Measurements from ENCODE around the gene ARPC2.
A peak's percentile ranks its signal among the peaks of the same experiment; 100 is the strongest.

ARPC2 gene

DNA sequence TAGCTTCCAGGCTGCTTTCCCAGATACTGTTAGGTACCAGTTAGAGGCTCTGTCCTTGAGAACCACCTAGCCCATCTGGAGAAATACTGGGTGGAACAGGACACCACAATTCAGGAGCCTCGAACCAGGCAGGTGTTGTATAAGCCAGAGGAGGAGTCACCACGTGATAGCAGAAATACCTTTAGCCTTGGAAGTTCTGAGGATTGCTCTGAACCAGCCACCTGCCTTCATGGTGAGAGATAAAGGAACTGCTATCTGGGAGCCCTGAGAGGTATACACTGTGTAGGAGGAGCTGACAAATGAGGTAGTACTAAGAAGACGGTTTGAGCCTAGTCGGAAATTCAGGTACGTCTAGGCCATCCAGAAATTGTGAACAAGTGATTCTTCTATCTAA lies 36.2 kb downstream of the ARPC2 start:
- no peak for DNase-seq (ENCODE audit: low read depth, low spot score)

DNA sequence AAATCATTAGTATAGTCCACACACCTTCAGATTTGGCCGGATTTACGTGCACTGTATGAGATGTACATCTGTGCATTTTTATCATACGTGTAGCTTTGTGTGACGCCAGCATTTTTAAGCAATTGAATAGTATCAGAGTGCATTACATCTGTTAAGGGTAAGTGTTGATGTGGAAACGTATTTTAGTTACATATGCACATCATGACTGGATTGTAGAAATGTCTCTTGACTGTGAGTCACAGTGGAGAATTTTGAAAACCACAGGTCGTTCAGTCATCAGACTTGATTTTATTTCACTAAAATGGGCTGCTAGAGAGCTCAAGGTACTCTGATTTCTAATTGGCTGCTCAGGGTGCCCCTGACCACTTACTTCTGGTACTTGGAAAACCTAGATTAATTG lies 38.5 kb downstream of the ARPC2 start:
- no peak for DNase-seq (ENCODE audit: low read depth, low spot score)

DNA sequence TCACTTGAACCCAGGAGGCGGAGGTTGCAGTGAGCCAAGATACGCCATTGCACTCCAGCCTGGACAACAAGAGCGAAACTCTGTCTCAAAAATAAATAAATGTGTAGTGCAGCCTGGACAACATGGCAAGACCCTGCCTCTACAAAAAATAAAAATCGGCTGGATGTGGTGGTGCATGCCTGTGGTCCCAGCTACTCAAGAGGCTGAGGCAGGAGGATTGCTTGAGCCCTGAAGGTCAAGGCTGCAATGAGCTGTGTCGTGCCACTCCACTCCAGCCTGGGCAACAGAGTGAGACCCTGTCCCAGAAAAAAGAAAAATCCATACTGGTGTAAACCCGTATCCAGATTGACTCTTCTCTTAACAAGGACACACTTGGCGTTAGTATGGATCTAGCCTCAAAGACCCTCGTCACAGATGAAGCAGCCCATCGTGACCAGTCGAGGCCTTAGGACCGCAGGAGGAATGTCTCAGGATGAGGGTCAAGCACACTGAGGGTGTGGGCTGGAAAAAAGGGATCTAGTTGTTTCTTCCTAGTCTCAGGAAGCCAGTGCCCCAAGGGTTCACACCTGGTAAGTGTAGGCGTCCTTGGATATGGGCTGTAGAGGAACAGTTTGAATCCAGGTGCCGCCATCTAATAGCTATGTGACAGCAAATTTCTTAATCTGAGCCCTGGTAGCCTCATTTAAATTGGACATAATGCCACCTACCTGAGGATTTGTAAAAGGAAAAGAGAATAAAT lies 39.8 kb downstream of the ARPC2 start:
- DNase-seq (ENCODE audit: low read depth, low spot score), result no peak

DNA sequence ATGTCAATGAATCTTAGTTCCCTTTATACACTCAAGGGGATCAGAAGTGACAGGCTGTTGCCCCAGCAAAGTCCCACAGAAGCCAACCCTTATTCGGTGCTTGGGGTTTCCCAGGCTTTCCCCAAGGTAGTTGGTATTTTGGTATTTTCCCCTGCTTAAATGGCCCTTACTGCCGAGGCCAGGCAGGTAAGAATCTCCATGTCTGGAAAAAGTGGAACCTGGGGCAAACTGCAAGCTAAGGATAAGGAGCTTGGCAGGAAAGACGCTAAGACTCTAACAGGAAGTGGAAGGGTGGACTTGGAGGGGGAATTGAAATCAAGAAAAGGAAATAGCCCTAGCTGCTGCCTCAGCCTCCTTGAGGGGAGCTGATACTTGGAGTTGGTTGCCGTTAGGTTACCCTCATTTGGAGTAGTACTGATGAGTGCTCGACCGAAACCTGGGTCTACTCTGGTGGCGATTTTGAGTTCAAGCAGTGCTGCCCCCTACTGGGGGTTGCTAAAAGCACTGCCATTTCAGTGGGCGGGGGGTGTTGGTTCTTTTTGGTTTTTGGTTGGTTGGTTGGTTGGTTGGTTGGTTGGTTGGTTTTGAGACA lies 40.5 kb downstream of the ARPC2 start:
- DNase-seq (ENCODE audit: low read depth, low spot score), result no peak

DNA sequence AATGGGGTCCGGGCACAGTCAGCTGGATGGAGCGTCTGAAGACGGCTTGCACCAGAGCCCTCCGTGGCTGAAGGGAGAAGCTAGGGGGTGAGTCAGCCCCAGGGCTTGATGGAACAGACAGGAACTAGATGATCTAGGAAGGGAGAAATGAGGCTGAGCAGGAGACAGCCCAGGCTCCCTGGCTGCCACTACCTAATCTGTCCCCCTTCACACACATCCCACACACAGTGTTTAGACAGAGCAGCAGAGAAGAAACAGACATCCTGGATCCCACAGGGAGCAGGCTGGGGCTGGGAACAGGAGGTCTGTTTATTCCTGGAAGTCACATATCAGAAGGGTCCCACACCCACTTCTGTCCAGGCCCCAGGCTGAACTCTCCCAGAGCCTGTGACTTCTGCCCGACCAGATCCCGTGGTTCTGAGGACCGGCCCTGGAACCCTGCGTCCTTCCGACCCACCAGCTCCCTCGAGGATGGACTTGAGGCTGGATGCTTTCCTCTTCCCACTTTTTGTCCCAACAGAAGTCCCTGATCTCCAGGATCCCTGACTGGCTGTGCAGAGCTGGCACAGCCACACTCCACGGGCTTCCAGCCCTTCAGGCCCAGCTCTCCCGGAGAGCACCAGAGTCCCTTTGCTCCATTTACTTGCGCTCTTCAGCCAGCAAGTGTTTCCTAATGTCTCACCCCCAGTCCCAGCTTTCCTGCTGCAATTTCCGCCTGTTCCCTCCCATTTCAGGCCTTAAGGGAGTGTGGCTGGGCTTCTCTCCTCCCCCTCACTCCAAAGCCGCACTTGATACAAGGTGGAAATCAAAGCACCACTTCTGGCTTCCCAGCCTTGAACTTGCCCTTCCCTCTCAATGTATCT lies 42.3 kb downstream of the ARPC2 start:
- DNase-seq (ENCODE audit: low read depth, low spot score), result no peak

DNA sequence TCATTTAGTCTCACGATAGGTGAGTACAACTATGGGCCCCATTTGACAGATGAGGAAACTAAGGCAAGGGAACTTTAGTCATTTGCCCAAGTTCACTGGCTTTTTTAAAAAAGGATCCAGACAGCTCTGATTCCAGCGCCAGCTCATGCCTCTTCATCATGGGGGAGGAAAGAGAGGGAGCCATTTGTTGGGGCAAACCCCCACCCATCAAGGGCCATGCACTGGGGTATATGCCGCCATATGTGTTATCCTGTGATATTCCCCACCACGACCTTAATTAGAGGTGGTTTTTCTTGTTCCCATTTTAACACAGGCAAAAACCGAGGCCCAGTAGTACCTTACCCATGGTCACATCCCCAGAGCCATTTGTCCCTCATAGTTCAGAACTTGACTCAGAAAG lies 43.2 kb downstream of the ARPC2 start:
- DNase-seq (ENCODE audit: low read depth, low spot score), result no peak

DNA sequence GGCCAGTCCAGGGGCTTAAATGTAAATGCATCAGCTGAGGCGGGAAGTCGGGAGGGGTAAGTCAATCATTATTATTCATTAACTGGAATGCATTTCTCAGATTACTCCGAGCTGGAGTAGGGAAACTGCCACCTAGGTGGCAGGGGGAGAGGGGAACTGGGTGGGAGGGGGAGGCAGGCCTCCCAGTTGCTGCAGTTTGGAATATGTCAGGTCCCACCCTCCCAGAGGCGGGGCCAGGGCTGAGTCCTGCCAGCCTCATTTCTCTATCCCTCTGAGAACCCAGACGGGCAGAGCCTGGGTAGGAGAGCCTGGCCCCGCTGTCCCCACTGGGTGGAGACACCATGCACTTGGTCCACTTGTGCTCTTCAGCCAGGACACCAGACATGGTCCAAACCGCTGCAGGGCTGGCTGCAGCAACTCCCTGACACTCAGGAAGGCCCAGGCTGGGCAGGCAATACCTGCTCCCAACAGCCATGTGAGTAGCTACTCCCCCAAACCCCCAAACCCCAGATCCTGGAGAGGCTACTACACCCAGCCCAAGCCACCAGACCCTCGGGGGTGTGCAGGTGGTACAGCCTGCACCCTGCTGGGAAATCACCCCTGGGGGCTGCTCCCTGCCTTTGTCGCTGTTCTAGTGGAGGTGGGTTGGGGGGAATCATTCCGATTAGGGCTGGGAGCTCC lies 43.9 kb downstream of the ARPC2 start, which contains the start of gene GPBAR1:
TSS of gene GPBAR1 (plus strand) at position 274 of the 681 bp plus-strand sequence. CDS start 1,710 bp downstream, outside the sequence.
- no peak for DNase-seq (ENCODE audit: low read depth, low spot score)

DNA sequence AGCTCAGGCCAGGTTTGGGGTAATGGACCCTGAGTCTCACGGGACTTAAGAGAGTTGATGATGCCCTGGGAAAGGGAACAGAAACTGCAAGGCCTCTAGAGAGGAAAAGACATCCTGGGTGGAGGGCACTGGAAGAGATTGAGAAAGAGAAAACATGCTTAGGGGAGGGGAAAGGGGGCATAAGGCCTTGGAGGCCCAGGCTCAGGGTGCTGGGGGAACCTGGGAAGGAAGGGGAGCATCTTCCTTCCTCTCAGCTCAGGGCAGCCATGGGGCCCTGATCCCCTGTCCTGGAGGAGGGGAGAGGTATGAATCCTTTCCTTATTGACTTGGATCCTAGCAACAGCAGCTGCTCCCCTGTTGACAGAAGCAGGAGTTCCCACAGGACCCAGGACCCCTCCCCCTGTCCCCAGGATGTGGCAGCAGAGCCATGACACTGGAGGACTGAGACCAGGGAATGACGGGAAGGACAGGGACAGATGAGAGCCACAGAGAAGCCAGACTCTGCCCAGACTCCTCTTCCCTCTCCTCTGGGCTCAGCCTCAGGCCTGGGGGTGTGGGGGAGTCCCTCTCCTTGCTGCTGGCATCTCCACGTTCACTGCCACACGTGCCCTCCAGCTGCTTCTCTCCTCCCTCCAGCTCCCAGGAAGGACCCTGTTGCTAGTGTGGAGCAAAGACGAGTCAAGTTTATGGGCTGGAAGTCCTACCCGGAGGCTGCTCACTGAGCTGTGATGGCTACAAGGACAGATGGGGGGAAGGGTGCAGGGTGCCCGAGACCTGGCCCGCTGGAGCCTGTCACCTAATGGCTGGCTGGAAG lies 44.6 kb downstream of the ARPC2 start:
- DNase-seq (ENCODE audit: low read depth, low spot score), result no peak

DNA sequence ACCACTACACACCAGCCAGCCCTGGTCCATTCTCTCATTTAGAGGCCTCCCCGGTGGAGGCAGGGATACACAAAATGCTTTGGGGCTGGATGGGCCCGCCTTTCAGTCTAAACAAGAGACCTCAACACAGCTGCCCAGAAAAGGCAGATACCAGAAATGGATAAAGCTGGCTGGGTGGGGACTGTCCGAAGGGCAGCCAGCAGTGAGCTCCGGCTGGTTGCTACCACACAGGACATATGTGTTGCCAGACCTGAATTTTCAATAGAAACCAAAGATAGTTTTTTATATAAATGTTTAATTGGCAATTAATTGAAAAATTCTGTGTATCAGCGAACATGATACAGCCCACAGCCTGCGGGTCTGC lies 45.2 kb downstream of the ARPC2 start:
- DNase-seq (ENCODE audit: low read depth, low spot score), result no peak

DNA sequence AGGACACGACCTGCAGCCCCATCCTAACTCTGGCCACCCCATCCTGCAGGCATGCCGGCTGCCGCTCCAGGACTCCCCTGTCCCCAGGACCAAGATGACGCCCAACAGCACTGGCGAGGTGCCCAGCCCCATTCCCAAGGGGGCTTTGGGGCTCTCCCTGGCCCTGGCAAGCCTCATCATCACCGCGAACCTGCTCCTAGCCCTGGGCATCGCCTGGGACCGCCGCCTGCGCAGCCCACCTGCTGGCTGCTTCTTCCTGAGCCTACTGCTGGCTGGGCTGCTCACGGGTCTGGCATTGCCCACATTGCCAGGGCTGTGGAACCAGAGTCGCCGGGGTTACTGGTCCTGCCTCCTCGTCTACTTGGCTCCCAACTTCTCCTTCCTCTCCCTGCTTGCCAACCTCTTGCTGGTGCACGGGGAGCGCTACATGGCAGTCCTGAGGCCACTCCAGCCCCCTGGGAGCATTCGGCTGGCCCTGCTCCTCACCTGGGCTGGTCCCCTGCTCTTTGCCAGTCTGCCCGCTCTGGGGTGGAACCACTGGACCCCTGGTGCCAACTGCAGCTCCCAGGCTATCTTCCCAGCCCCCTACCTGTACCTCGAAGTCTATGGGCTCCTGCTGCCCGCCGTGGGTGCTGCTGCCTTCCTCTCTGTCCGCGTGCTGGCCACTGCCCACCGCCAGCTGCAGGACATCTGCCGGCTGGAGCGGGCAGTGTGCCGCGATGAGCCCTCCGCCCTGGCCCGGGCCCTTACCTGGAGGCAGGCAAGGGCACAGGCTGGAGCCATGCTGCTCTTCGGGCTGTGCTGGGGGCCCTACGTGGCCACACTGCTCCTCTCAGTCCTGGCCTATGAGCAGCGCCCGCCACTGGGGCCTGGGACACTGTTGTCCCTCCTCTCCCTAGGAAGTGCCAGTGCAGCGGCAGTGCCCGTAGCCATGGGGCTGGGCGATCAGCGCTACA lies 45.9 kb downstream of the ARPC2 start:
- DNase-seq (ENCODE audit: low read depth, low spot score), result no peak

DNA sequence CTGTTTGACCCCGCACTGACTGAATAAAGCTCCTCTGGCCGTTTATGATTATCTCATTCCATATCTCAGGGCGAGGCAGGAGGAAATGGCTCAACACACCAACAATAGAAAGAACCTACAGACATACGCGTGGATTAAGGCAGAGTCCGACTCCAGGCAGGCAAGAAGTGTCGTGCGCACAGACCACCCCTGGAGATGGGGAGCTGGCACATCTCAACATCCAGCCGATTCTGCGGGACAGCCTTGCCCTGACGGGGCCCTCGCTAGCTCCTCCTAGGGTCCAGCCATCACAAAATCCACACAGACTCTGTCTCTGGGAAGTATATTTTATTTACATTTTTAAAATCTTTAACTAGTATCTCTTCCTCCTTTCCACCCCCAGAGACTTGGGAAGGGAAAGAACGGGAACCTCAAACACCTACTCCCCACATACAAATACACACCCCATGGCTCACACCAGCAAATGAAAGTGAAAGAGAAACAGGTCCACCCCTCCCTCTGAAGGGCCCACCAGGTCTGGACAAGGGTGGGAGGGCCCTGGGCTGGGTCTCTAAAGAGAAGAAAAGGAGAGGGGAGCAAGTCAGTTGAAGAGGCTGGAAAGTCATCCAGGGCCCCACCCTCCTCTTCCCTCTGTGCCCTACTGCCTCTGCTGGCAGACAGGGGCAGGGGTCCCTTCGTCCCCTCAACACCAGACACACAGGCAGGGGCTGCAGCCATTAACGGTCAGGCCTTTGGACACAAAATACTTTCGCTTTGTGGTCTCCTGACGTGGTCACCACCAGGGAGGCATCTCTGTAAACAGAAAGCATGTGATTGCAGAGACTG lies 47.0 kb downstream of the ARPC2 start:
- no peak for DNase-seq (ENCODE audit: low read depth, low spot score)

DNA sequence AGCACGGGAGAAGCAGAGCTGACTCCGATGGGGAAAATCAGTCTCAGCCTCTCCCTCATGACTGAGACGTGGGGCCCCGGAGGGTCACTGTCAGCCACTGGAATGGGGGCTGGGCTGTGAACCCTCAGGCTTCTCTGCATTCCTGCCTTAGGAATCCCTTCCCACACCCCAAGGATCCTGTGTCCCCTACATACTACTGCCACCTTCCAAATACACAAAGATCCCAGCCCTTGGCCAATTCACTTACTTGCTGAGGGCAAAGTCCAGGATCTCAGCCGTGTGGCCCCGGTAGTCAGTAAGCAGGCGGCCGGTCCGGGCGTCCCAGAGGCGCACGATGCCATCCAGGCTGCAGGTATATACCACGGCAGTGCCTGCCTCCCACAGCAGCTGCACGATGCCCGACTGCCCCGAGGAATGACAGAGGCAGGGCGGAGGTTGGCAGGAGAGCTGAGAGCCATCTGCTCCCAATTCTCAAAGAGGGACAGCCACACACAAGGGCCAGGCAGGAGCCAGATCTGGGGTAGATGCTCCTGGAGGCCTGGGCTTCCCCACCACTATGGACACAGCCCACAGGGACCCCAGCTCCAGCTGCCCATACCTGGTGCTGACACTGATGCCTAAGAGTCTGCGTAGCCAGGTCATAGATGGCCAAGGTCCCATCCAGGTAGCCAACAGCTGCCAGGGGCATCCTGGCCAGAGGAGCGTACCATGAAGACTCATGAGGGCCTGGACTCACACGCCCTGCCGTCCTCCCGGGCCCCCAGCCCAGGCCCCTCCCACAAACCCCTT lies 48.0 kb downstream of the ARPC2 start:
- DNase-seq (ENCODE audit: low read depth, low spot score), result no peak

DNA sequence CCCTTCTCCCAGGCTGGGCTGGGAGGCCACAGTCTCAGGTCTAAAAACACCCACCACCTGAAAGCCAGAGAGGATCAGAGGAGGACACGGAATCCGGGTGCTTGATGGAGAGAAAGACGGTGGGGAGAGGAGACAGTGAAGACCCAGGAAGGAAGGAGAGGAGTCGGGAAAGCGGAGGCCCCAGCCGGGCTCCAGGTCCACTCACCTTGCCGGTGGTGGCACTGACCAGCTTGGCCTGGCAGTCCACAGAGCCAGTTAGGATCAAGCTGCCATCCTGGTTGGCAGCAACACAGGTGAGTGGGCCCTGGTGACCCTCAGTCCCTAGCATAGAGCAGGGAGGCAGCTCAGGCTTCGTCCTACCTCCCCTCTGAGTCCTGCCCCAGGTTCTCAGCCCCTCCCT lies 48.6 kb downstream of the ARPC2 start:
- DNase-seq (ENCODE audit: low read depth, low spot score), result no peak

DNA sequence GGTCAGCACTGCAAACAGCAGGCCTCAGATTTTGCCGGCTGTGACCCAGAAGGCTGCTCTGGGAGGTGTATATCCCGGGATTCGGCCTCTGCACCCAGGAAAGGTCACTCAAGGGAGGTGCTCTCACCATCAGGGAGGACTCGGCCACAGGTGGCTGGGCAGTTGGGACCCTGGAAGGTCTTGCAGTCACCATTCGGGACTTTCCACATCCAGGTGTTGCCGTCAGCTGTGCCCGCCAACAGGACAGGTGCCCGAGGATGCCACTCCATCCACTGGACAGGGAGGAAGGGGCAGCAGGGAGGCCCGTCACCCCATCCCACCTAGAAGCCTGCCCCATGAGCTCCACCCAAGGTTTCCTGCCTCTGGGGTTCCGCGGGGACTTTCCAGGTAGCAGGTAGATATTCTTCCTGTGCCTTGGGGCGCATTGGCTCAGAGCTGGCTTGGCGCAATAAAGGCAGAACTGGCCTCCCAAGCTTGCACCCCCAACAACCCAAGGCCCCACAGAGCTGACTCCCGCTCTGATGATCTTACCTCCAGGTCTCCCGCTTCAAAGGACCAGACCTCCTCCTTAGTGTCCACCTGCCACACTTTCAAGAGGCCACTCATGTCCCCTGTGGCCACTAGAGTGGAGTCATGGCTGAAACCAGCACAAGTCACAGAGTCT lies 49.5 kb downstream of the ARPC2 start:
- DNase-seq (ENCODE audit: low read depth, low spot score), result no peak

DNA sequence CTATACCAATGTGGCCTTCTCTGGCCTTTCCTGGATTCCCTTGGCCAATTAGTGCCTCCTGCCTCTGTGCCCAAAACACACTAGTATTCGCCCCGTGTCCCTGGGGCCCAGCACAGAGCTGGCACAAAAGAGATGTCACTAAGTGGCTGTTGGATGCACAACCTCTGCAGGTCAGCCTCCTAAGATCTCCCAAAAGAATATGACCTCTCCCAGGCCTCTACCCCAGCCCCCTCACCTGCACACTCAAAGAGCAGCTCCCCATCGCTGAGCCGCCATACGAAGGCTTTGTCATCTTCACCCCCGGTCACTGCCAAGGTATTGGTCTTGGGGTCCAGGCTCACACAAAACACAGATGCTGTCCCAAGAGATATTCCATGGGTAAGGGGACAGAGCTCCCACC lies 50.3 kb downstream of the ARPC2 start:
- no peak for DNase-seq (ENCODE audit: low read depth, low spot score)

DNA sequence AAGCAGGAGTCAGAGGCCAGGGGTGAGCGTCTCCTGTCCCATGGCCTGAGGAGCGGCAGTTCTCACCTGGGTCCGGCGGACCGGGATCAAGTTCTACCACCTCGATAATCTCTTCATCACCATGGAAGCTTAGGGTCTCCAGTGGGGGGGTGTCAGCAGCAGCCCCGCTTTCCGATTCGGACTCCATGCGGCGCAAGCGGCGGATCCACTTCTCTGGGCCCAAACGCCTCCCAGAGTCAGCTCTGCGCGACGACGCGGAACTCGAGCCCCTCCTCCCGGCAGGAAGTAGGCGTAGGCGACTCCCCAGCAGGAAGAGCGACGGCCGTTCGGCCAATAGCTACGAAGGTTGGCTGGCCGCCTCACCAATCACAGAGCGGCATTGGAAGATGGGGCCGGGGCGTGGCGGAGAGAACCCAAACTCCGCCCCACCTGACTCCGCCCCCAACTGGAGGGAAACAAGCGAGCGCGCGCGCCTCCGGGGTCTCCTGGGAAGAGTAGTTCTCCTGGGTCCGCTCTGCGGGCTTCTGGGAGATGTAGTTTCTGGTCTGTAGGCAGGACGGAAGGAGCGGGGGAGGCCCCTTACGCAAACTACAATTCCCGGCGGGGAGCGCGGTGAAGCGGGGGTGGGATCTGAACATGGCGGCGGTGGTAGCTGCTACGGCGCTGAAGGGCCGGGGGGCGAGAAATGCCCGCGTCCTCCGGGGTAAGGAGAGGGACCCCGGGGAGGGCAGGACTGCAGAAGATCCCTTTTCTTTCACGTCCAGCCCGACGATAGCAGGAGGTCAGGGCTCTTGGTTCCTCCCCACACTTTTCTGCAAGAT lies 53.1 kb downstream of the ARPC2 start, which contains the start of the genes AAMP and PNKD:
TSS of gene AAMP (minus strand) at position 238 of the 821 bp plus-strand sequence. CDS start at position 187, 51 bp downstream.
TSS of gene PNKD (plus strand) at position 620 of the 821 bp plus-strand sequence. CDS start at position 637, 17 bp downstream.
- DNase-seq (ENCODE audit: low read depth, low spot score), result peak; percentile 99

Data from smooth muscle cell of the brain vasculature (primary cell).